ENCODE measurements around the gene DSC2. TPM values are rescaled to one million over a fixed set of nuclear protein-coding genes. Genes with fewer than 3 reads are reported as not detected.
"Not testable (repeated sequence)": the region's sequence is repeated elsewhere in the genome, so short reads cannot be mapped to it uniquely, and the experiment has no call there.

DSC2 gene
- total RNA-seq, 2 donors from 2014 or later: 2.7 to 4.3 TPM

GRCh38 chr18:31040686-31041270, 61.4 kb downstream of the DSC2 start:
- H3K4me3 ChIP-seq: peak overlapping the region; percentile 62
- TF ChIP-seq, protein P1, sequence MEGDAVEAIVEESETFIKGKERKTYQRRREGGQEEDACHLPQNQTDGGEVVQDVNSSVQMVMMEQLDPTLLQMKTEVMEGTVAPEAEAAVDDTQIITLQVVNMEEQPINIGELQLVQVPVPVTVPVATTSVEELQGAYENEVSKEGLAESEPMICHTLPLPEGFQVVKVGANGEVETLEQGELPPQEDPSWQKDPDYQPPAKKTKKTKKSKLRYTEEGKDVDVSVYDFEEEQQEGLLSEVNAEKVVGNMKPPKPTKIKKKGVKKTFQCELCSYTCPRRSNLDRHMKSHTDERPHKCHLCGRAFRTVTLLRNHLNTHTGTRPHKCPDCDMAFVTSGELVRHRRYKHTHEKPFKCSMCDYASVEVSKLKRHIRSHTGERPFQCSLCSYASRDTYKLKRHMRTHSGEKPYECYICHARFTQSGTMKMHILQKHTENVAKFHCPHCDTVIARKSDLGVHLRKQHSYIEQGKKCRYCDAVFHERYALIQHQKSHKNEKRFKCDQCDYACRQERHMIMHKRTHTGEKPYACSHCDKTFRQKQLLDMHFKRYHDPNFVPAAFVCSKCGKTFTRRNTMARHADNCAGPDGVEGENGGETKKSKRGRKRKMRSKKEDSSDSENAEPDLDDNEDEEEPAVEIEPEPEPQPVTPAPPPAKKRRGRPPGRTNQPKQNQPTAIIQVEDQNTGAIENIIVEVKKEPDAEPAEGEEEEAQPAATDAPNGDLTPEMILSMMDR (IDR thresholded peaks at IDR 0.05): no peak
- H3K36me3 ChIP-seq: no peaks in the 10 kb centered on the region

DNA sequence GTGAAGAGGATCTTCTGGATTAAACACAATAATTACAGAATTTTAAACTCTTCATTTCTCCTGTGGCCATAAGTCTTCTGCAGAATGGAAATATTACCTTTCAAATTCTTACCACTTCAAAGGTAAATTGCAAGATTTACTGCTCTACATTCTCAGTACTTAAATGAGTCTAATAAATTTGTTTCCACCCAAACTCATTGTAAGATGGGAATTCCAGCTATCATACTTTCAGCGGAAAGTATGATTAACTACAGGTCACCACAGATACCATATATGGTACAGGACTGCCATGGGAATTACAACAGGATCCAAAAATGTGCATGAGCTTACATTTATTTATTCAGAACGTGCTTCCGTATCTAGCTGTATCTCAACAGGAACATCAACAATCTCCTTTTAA, 62.8 kb downstream of the DSC2 start:
- ATAC-seq (ENCODE audit: insufficient number of reproducible peaks, low FRiP score, low read depth) (no peak), DNase-seq (ENCODE audit: low spot score) (no peak)
- H3K4me1 ChIP-seq (ENCODE audit: control insufficient read depth in 1 of 2, low read depth in 2 of 2): peaks cover 0 to 17% of the 10 kb centered on the region in 2 donors
- no peaks in the 10 kb centered on the region for H3K9me3 ChIP-seq
- H3K4me3 ChIP-seq: no peak overlapping the region
- H3K27me3 ChIP-seq (replicated peaks; ENCODE audit: insufficient read depth): no peaks in the 10 kb centered on the region
- TF ChIP-seq, protein P1 (IDR thresholded peaks at IDR 0.05): no peak
- H3K36me3 ChIP-seq: no peaks in the 10 kb centered on the region
- no peak overlapping the region for H3K27ac ChIP-seq

More at GRCh38 chr18:31040686-31041270, 61.4 kb downstream of the DSC2 start:
- no peak for DNase-seq (ENCODE audit: low spot score)
- Histone ChIP-seq H3K4me1 (ENCODE audit: control insufficient read depth in 1 of 2, low read depth in 2 of 2) (peaks cover 0 to 17% of the 10 kb centered on the region in 2 donors), H3K27me3 (replicated peaks; ENCODE audit: insufficient read depth) (no peaks in the 10 kb centered on the region), H3K9me3 (no peaks in the 10 kb centered on the region), H3K27ac (peak overlapping the region in 1 of 2 donors; percentile 8)
- no peak for ATAC-seq (ENCODE audit: insufficient number of reproducible peaks, low FRiP score, low read depth)

DNA sequence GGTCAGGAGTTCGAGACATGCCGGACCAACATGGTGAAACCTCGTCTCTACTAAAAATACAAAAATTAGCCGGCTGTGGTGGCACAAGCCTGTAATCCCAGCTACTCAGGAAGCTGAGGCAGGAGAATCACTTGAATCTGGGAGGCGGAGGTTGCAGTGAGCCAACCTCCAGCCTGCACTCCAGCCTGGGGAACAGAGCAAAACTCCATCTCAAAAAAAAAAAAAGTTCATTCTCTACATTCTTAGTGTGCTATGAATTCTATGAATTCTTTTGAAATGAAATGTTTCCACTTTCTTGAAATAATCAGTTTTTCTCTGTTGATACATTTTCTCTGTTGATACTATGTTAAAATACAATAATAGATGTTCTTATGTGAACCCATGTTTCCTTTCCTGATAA, 64.5 kb downstream of the DSC2 start:
- not testable (repeated sequence) for H3K27ac ChIP-seq; H3K36me3 ChIP-seq; H3K27me3 ChIP-seq (replicated peaks; ENCODE audit: insufficient read depth); H3K4me3 ChIP-seq; ATAC-seq (ENCODE audit: insufficient number of reproducible peaks, low FRiP score, low read depth); H3K9me3 ChIP-seq; DNase-seq (ENCODE audit: low spot score)
- H3K4me1 ChIP-seq (ENCODE audit: control insufficient read depth in 1 of 2, low read depth in 2 of 2): peaks cover 0 to 17% of the 10 kb centered on the region in 2 donors

- TF ChIP-seq, protein P1 (IDR thresholded peaks at IDR 0.05): no peak
- ATAC-seq (ENCODE audit: insufficient number of reproducible peaks, low FRiP score, low read depth): no peak
Observed at GRCh38 chr18:31034541-31034940, 67.7 kb downstream of the DSC2 start.

GRCh38 chr18:31030574-31031278, 71.5 kb downstream of the DSC2 start:
- DNase-seq (ENCODE audit: low spot score) (no peak), ATAC-seq (ENCODE audit: insufficient number of reproducible peaks, low FRiP score, low read depth) (no peak)
- Histone ChIP-seq H3K4me1 (ENCODE audit: control insufficient read depth in 1 of 2, low read depth in 2 of 2) (no peaks in the 10 kb centered on the region), H3K27ac (no peak overlapping the region), H3K9me3 (no peaks in the 10 kb centered on the region), H3K36me3 (no peaks in the 10 kb centered on the region), H3K4me3 (no peak overlapping the region), H3K27me3 (replicated peaks; ENCODE audit: insufficient read depth) (no peaks in the 10 kb centered on the region)
- TF ChIP-seq, protein P1 (IDR thresholded peaks at IDR 0.05): no peak

More at GRCh38 chr18:31034541-31034940, 67.7 kb downstream of the DSC2 start:
- Histone ChIP-seq H3K4me3 (no peak overlapping the region), H3K9me3 (no peaks in the 10 kb centered on the region), H3K27ac (no peak overlapping the region), H3K4me1 (ENCODE audit: control insufficient read depth in 1 of 2, low read depth in 2 of 2) (no peaks in the 10 kb centered on the region), H3K27me3 (replicated peaks; ENCODE audit: insufficient read depth) (no peaks in the 10 kb centered on the region), H3K36me3 (no peaks in the 10 kb centered on the region)
- DNase-seq (ENCODE audit: low spot score): no peak
